HEK293 (cell line): ENCODE results near the gene CPXCR1.

ENCODE experiments used
- CTCF ChIA-PET: fragments of 350-600 bp; formaldehyde crosslinking; extraction: SDS; loops from one replicate; lab custom pipeline; 2021; ENCODE audit warnings: antibody characterized with exemption; lab: Yijun Ruan, JAX
- POLR2A ChIA-PET: fragments of 300-600 bp; formaldehyde crosslinking; extraction: SDS; loops from one replicate; lab custom pipeline; 2020; ENCODE audit warnings: antibody characterized with exemption, inconsistent platforms; lab: Yijun Ruan, JAX
- H3K27ac ChIP-seq: fragments of 200-500 bp; sonication (Bioruptor generic); 2 replicates; pipeline ENCODE4 v1.5.1; 2014; ENCODE audit warnings: low read depth, low read length, control low read depth, inconsistent platforms; ENCODE audit errors: extremely low read depth
- H3K36me3 ChIP-seq, 2 experiments: fragments of 200-500 bp in 1 of 2; sonication (Bioruptor generic) in 1 of 2; 1 replicate in 1 of 2; 2 replicates in 1 of 2; pipeline ENCODE4 v1.5.1; 2014 to 2017; ENCODE audit warnings: inconsistent platforms in 2 of 2, low read length in 2 of 2; ENCODE audit not compliant: control insufficient read depth in 2 of 2, insufficient read depth in 1 of 2
- H3K4me1 ChIP-seq: fragments of 200-500 bp; sonication (Bioruptor generic); 2 replicates; pipeline ENCODE4 v1.5.1; 2014; ENCODE audit warnings: mild to moderate bottlenecking, low read length, inconsistent platforms; ENCODE audit not compliant: control insufficient read depth, insufficient read depth
- H3K4me3 ChIP-seq: 2 replicates; pipeline ENCODE4 v1.5.1; 2011; ENCODE audit warnings: low read depth, mild to moderate bottlenecking, control low read depth, low read length, moderate library complexity
- H3K9me3 ChIP-seq: fragments of 200-500 bp; sonication (Bioruptor generic); 2 replicates; pipeline ENCODE4 v1.5.1; 2014; ENCODE audit warnings: low read depth, low read length, inconsistent platforms; ENCODE audit not compliant: control insufficient read depth, insufficient read depth
- OSR2 ChIP-seq: fragments of 450-650 bp; formaldehyde crosslinking; IDR thresholded peaks from 2 replicates; pipeline ENCODE4 v1.5.1; 2016; ENCODE audit warnings: missing biosample characterization, missing genetic modification characterization
- REST ChIP-seq: fragments of 450-650 bp; formaldehyde crosslinking; IDR thresholded peaks from 2 replicates; pipeline ENCODE4 v1.5.1; 2016; ENCODE audit warnings: missing biosample characterization, missing genetic modification characterization
- SCRT1 ChIP-seq: fragments of 450-650 bp; formaldehyde crosslinking; IDR thresholded peaks from 2 replicates; pipeline ENCODE4 v1.5.1; 2016; ENCODE audit warnings: missing biosample characterization, missing genetic modification characterization, borderline replicate concordance
- WT1 ChIP-seq: fragments of 450-650 bp; formaldehyde crosslinking; IDR thresholded peaks from 2 replicates; pipeline ENCODE4 v1.5.1; 2016; ENCODE audit warnings: missing biosample characterization, missing genetic modification characterization
- ZBTB1 ChIP-seq: fragments of 450-650 bp; formaldehyde crosslinking; IDR thresholded peaks from 2 replicates; pipeline ENCODE4 v1.5.1; 2016; ENCODE audit warnings: missing biosample characterization, missing genetic modification characterization
- ZBTB11 ChIP-seq: fragments of 450-650 bp; formaldehyde crosslinking; conservative IDR thresholded peaks from 2 replicates; pipeline ENCODE4 v1.5.1; 2016; ENCODE audit warnings: low read depth, missing biosample characterization, missing genetic modification characterization
- ZBTB8A ChIP-seq: fragments of 450-650 bp; formaldehyde crosslinking; IDR thresholded peaks from 2 replicates; pipeline ENCODE4 v1.5.1; 2016; ENCODE audit warnings: missing biosample characterization, missing genetic modification characterization
- ZNF140 ChIP-seq: fragments of 450-650 bp; formaldehyde crosslinking; IDR thresholded peaks from 2 replicates; pipeline ENCODE4 v1.5.1; 2016; ENCODE audit warnings: missing biosample characterization, missing genetic modification characterization
- ZNF202 ChIP-seq: fragments of 450-650 bp; formaldehyde crosslinking; IDR thresholded peaks from 2 replicates; pipeline ENCODE4 v1.5.1; 2016; ENCODE audit warnings: missing biosample characterization, missing genetic modification characterization, borderline replicate concordance
- ZNF221 ChIP-seq: fragments of 450-650 bp; formaldehyde crosslinking; IDR thresholded peaks from 2 replicates; pipeline ENCODE4 v1.5.1; 2017; ENCODE audit warnings: missing biosample characterization, missing genetic modification characterization, borderline replicate concordance
- ZNF248 ChIP-seq: fragments of 450-650 bp; formaldehyde crosslinking; IDR thresholded peaks from 2 replicates; pipeline ENCODE4 v1.5.1; 2017; ENCODE audit warnings: missing biosample characterization, missing genetic modification characterization
- ZNF292 ChIP-seq: fragments of 450-650 bp; formaldehyde crosslinking; IDR thresholded peaks from 2 replicates; pipeline ENCODE4 v1.5.1; 2016; ENCODE audit warnings: low read depth, missing biosample characterization, missing genetic modification characterization, borderline replicate concordance
- ZNF449 ChIP-seq: fragments of 450-650 bp; formaldehyde crosslinking; IDR thresholded peaks from 2 replicates; pipeline ENCODE4 v1.5.1; 2017; ENCODE audit warnings: missing biosample characterization, mild to moderate bottlenecking, missing genetic modification characterization, moderate library complexity
- ZNF518A ChIP-seq: fragments of 450-650 bp; formaldehyde crosslinking; conservative IDR thresholded peaks from 2 replicates; pipeline ENCODE4 v1.5.1; 2016; ENCODE audit warnings: low read depth, missing biosample characterization, missing genetic modification characterization
- ZNF529 ChIP-seq: fragments of 450-650 bp; formaldehyde crosslinking; IDR thresholded peaks from 2 replicates; pipeline ENCODE4 v1.5.1; 2017; ENCODE audit warnings: missing genetic modification characterization, missing biosample characterization; ENCODE audit not compliant: insufficient replicate concordance
- ZNF555 ChIP-seq: fragments of 450-650 bp; formaldehyde crosslinking; conservative IDR thresholded peaks from 2 replicates; pipeline ENCODE4 v1.5.1; 2017; ENCODE audit warnings: missing biosample characterization, mild to moderate bottlenecking, missing genetic modification characterization, inconsistent platforms
- ZNF629 ChIP-seq: fragments of 450-650 bp; formaldehyde crosslinking; IDR thresholded peaks from 2 replicates; pipeline ENCODE4 v1.5.1; 2017; ENCODE audit warnings: missing biosample characterization, missing genetic modification characterization
- ZNF664 ChIP-seq: fragments of 450-650 bp; formaldehyde crosslinking; IDR thresholded peaks from 2 replicates; pipeline ENCODE4 v1.5.1; 2016; ENCODE audit warnings: missing biosample characterization, missing genetic modification characterization
- ZXDB ChIP-seq: fragments of 450-650 bp; formaldehyde crosslinking; IDR thresholded peaks from 2 replicates; pipeline ENCODE4 v1.5.1; 2016; ENCODE audit warnings: missing biosample characterization, missing genetic modification characterization

Gene CPXCR1

GRCh38 chrX:88752339-88752738, 5.3 kb downstream of the CPXCR1 start (continued):
- TF ChIP-seq ZXDB (tag by site-specific recombination) (peak; percentile 56; the same call in 1 of the 2 replicates), ZNF555 (tag by site-specific recombination) (peak; percentile 86), ZBTB1 (tag by site-specific recombination) (0 out of 2 replicates have a peak, but pooled peaks have one; percentile 62), ZNF664 (tag by site-specific recombination) (0 out of 2 replicates have a peak, but pooled peaks have one; percentile 22), ZNF140 (peak; percentile 82; the same call in 1 of the 2 replicates), REST (tag by site-specific recombination) (peak; percentile 49; the same call in 1 of the 2 replicates), ZNF629 (tag by site-specific recombination) (0 out of 2 replicates have a peak, but pooled peaks have one; percentile 45), ZNF518A (tag by site-specific recombination) (peak; percentile 85), ZBTB11 (peak; percentile 72), ZNF529 (tag by site-specific recombination) (peak; percentile 29), ZNF292 (tag by site-specific recombination) (0 out of 2 replicates have a peak, but pooled peaks have one; percentile 28), ZNF202 (0 out of 2 replicates have a peak, but pooled peaks have one; percentile 48), ZBTB8A (tag by site-specific recombination) (peak; percentile 65)

- Histone ChIP-seq H3K9me3 (no peaks in the 10 kb centered on the region; the same call in none of the 2 replicates), H3K36me3 (no peaks in the 10 kb centered on the region), H3K27ac (no peak overlapping the region), H3K4me3 (no peak overlapping the region), H3K4me1 (no peaks in the 10 kb centered on the region)
- CTCF ChIA-PET: no interaction called here
- POLR2A ChIA-PET: no interaction called here
- TF ChIP-seq REST (tag by site-specific recombination): no peak
- no peak for TF ChIP-seq ZNF449 (tag by site-specific recombination)
- TF ChIP-seq WT1 (tag by site-specific recombination): no peak
- TF ChIP-seq SCRT1 (tag by site-specific recombination): no peak
- TF ChIP-seq ZNF221: no peak
- no peak for TF ChIP-seq ZNF248 (tag by site-specific recombination)
- TF ChIP-seq OSR2 (tag by site-specific recombination): no peak
Measured at GRCh38 chrX:88789825-88790224, 42.8 kb downstream of the CPXCR1 start.
